Stimulated activated CD8-positive, alpha-beta memory T cell treated with anti-CD3 and anti-CD28 coated beads, Interleukin-12 subunit alpha, Interleukin-12 subunit beta, amount 100 ng/mL, for 1 hour (primary cell): ENCODE results near the gene BSN.
A peak's percentile ranks its signal among the peaks of the same experiment; 100 is the strongest.
"Not testable (repeated sequence)": the region's sequence is repeated elsewhere in the genome, so short reads cannot be mapped to it uniquely, and the experiment has no call there.

Experiments used
- DNase-seq: peaks from one replicate; pipeline ENCODE4 v3.0.0-alpha.2; 2020; ENCODE audit warnings: low read depth

The BSN gene

GRCh38 chr3:49673715-49674496 is 119.6 kb downstream of the BSN start, which contains the start of gene APEH:
TSS of gene APEH (plus strand) at chr3:49674351. CDS start at chr3:49674402, 51 bp downstream.
- DNase-seq = peak; percentile 90

- DNase-seq = no peak
These were observed 120.3 kb downstream of the BSN start for GRCh38 chr3:49674497-49674983.

GRCh38 chr3:49675912-49676311 is 121.6 kb downstream of the BSN start:
- DNase-seq = no peak

- no peak for DNase-seq
These were observed 126.4 kb downstream of the BSN start for GRCh38 chr3:49680493-49681231.

GRCh38 chr3:49681232-49681522 is 126.9 kb downstream of the BSN start:
- no peak for DNase-seq

- no peak for DNase-seq
These were observed 127.3 kb downstream of the BSN start for GRCh38 chr3:49681543-49681942.

GRCh38 chr3:49683162-49683561 is 128.9 kb downstream of the BSN start:
- DNase-seq = no peak

GRCh38 chr3:49684453-49684852 is 130.2 kb downstream of the BSN start:
- not testable (repeated sequence) for DNase-seq

GRCh38 chr3:49685103-49685502 is 130.8 kb downstream of the BSN start:
- not testable (repeated sequence) for DNase-seq

GRCh38 chr3:49685846-49686245 is 131.6 kb downstream of the BSN start:
- DNase-seq = not testable (repeated sequence)

GRCh38 chr3:49686346-49686745 is 132.1 kb downstream of the BSN start:
- DNase-seq = not testable (repeated sequence)

- not testable (repeated sequence) for DNase-seq
These were observed 132.6 kb downstream of the BSN start for GRCh38 chr3:49686769-49687423.

GRCh38 chr3:49687424-49687795 is 133.1 kb downstream of the BSN start:
- not testable (repeated sequence) for DNase-seq

GRCh38 chr3:49688338-49689045 is 134.2 kb downstream of the BSN start:
- DNase-seq = not testable (repeated sequence)

GRCh38 chr3:49689046-49689907 is 135.0 kb downstream of the BSN start, which contains the start of the genes MST1 and RNF123:
TSS of gene MST1 (minus strand) at chr3:49689474. CDS start at chr3:49688691, 783 bp downstream.
TSS of gene RNF123 (plus strand) at chr3:49689557. CDS start at chr3:49691166, 1,609 bp downstream.
- DNase-seq = peak; percentile 85

GRCh38 chr3:49689908-49690624 is 135.8 kb downstream of the BSN start:
- not testable (repeated sequence) for DNase-seq

- DNase-seq = not testable (repeated sequence)
These were observed 136.6 kb downstream of the BSN start for GRCh38 chr3:49690856-49691255.

GRCh38 chr3:49691481-49691880 is 137.2 kb downstream of the BSN start:
- DNase-seq = not testable (repeated sequence)

- not testable (repeated sequence) for DNase-seq
These were observed 140.3 kb downstream of the BSN start for GRCh38 chr3:49694409-49695070.
